GM18858 (cell line): ENCODE results near the gene CST7.

Experiments
- ATAC-seq: cut with Tn5 transposase; IDR thresholded peaks from one replicate; pipeline ENCODE4 v1.9.1; 2021; ENCODE audit not compliant: unreplicated experiment

Gene CST7

DNA sequence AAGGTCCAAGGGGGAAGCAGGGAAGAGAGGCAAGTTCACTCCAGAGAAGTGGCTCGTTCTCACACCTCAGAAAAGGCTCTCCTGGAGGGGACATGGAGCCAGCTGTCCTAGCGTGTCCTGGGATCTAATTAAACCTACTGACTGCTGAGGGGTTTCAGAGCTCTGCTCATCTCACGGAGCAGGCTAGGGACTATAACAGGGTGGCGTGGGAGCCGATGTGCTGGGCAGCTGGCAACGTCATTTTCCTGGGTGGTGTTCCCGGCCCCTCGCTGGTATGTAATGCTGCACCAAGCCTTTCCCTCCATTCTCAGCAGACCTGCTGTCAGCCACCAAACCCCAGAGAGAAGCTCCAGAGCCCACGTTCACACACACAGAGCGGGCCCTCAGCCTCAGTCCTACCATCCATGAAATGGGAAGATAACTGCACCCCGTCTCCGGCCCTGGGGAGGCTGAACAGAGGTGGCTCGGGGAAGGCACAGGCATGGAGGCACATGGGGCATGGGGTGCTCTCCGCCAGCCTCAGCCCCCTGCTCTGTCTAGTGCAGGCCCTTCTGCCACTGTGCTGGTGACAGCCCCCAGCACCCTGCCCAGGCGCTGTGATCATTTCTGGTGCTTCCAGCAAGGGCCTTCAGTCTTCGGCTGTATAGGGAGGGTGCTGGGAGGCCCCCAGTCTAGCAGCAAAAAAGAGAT, 1.9 kb downstream of the CST7 start:
- ATAC-seq: no peak

DNA sequence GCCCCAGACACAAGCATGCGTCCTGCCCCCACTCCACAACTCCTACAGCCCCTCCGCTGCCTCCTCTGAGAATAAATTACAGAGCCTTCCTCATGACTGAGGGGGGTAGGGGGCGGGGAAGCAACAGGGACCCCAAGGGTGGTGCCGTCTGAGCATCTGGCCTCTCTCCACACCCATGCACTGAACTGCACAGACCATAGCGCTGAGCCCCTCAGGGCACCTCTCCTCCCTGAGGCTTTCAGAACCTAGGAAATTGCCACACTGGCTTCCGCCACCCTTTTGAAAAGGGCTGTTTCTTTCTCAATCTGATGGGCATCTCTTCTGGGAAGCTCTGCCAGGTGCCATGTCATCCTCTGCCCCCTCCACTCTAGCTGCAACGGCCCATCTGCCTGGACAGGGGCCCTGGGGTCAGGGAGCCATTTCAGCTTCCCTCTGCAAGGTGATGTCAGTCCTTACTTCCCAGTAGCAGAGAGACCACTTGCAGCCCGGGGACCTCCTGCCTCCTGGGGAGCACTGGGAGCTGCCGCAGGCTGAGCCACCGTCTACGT, 2.5 kb downstream of the CST7 start:
- ATAC-seq: no peak

DNA sequence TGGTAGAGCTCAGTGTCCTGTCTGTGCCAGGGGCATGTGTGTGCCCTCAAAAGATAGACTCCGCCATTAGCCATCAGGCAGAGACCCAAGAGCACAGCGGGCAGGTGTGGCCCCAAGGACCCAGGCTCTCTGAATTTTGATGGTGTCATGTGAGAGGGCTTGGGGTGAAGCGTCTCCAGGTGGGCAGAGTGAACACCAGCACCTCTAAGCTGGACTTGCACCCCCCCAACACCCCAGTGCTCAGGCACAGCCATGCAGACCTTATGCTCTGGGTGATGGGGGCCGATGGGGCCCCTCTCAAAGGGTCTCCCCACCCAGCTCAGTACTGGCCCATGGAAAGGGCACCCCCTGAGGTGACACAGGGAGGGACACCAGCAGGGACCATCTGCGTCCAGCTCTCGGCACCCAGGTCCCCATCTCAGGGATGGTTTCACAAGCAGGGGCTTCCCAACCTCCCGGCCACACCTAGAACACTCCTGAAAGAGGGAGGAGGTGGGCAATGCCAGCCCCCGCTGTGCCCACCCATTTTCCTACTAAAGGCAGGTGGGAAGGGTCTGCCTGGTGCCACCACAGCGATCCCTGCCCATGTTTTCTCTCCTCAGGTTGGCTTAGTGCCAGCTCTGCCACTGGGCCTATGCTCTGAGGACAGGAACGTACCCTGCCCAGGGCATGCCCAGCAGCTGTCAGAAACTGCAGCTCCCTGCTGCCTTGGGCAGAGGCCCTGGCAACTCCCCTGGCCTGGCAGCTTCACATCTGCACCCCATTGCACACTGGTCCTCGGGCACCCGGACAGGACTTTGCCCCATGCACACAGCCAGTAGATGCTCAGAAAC, 3.5 kb downstream of the CST7 start:
- ATAC-seq: no peak

DNA sequence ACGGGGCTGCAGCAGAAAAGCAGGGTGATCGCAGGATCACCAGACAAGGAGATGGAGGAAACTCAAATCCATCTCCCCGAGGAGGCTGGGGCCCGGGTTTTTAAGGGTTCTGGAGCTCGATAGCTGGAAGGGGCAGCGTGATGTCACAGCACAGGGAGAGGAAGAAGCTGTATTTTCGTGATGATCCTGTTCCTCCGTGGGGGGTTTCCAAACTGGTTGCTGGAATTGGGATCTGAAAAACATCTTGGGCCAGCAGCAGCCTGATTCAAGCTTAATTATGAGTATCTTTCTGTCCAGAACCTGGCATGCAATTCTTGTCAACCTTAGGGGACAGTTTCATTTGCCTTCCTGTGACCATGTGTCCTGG, 4.1 kb downstream of the CST7 start:
- ATAC-seq: no peak

DNA sequence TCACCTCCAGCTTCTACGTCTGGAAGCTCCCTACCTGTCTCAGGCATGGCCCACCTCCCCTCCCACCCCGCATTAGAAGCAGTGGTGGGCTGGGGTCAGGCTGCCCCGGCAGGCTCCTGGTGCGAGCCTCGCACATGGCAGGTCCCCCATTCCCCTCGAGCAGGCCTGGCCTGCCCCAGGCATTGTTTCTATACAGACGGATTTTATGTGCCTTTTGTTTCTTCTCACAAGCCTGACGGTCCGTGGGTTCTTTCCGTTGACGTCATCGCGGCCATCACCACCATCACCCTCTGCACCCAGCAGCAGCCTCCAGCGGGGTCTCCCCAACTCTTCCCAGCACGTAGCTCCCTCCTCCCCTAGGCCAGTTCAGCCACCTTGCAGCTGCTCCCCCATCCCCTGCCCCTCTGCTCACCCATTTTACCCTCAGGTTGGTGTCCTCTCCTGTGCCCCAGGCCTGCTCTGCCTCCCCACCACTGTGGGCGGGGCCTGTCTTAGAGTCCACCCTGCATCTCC, 4.6 kb downstream of the CST7 start:
- no peak for ATAC-seq

DNA sequence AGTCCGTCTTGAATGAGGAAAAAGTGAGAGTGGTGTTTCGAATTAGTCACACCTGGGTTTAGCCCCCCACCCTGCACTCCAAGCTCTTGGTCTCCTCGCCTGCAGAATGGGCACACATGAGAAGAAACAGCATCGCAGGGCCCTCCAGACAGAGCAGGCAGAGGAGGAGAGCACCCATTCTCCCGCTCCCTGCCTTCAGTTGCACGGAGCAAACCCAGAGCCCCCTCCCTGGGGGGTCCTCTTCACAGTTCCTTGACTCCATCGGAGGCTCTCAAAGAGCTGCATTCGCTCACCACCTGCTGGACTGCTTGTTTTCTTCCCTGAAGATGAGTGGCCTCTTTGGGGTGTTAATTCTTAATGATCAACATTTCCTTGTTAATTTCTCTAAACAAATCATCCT, 5.1 kb downstream of the CST7 start:
- no peak for ATAC-seq

DNA sequence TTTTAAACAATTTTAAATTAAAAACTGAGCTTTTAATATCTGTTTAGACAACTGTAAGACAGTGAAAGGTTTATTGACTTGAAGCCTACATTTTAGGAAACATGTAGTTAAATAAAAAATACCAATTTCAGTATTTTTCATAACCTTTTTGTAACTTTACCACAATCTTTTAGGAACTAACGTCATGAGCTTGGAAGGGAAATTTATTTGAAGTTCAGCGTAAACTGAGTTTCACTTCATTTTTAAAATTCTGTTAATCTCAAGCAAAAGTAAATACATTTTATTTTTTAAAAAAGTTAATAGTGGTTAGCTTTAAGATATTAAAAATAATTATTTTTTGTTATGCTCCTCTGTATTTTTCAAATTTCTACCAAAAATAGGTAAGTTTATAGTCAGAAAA, 5.5 kb downstream of the CST7 start:
- no peak for ATAC-seq

DNA sequence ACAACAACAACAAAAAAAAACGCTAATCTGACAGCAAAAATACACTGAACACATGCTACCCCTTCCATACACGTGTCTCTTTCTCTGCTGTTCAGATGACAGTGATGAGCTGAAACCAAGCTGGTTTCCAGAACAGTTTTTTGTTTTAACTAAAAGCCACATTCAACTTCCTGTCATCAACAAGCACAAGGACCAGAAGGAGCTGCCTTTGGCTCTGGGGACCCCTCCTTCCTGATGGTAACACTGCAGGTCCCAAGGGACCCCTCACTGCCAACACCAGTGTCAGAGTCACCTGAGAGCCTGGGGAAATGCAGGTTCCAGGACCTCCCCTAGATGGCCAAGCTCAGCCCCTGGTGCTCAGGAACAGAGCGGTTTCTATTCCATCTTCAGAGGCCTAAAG, 6.0 kb downstream of the CST7 start:
- ATAC-seq: peak; percentile 81

DNA sequence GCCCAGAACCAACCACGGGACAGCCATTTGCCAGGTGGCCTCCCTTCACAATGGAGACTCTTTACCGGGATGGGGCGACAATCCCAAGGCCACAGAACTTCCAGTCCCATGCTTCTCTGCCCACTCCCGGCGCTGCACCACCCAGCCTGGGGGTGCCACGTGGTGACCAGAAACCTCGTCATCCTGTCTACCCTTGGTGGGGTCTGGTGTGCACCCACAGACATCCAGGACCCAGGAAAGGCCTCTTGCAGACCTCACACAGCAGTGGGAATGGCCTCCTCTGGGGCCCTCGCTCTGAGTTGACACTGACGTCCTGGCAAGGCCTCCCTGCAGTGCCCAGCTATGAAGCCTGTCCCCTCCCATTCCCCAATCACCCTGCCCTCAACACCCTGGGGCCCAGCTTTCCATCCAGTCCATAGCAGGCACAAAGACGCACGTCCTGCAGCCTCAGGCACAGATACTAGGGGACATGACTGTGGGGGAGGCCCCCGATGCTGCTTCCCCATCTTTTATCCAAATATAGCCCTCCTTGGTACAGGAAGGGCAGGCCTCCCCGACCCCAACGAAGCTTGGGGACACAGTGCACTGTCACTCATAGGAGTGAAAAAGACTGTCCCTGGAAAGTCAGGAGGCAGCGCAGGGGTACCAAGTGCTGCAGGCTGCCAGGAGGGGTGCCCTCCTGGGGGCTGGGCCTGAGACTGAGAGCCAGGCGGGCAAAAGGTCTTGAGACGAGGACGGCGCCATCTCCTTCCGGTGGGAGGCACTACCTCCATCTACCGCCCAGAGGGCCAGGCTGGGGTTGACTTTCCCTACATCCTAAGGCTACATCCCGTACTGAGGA, 7.2 kb downstream of the CST7 start:
- ATAC-seq: no peak

DNA sequence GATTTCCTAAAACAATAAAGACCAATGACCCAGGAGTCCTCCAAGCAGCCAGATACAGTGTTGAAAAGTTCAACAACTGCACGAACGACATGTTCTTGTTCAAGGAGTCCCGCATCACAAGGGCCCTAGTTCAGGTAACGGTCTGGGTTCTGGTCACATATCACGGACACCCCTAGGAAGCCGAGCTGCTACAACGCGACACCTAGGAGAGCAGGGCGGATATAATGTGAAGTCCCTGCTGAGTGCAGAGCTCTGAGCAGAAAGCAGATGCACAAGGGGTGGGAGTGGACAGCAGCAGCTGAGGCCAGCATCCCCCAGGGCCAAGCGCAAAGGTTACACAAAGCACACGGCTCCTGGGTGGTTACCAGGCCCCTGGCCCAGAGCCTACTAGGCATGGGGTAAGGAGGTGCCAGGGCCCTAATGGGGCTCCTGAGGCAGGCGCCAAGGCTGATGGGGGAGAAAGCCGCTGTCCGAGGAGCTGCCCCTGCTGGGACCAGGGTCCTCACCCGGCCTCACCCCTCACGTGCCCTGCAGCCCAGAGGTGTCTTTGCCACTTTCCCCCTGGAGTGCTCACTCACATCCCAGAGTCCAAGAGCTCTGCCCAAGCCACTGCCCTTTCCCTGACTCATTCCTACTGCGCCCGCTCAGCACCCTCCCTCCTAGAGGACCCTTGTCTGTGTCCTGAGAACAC, 8.4 kb downstream of the CST7 start:
- no peak for ATAC-seq

DNA sequence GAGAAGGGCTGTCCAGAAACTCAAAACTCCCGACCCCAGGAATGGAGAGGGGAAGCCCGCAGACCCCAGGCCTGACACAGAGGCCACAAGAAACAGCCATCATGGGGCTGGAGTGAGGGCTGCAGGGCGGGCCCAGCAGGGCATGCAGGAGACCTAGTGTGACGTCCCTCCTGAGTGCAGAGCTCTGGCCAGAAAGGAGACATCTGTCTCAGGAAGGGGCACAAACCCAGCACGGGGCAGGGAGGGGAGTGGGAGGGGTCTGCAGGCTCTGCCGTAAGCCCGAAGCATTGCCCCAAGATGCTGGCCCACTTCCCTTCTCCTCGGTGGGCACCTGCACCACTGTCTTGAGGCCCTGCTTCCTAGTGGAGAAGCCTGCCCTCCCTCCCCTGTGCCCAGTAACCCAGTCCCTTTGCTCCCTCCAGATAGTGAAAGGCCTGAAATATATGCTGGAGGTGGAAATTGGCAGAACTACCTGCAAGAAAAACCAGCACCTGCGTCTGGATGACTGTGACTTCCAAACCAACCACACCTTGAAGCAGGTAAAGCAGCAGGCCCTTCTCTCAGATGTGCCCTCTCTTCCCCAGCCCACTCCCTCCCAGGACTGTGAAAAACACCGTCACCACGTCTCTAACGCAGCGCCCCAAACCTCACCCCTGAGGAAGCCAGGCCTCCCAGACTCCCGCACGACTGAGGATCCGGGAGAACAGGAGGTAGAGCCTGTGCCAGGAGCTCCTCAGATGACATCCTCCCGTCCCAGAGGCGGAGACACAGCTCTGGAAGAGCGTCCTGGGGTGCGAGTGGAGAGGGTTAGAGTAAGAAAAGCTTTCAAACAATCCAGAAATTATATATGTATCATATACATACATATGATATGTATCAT, 9.7 kb downstream of the CST7 start:
- ATAC-seq: no peak

DNA sequence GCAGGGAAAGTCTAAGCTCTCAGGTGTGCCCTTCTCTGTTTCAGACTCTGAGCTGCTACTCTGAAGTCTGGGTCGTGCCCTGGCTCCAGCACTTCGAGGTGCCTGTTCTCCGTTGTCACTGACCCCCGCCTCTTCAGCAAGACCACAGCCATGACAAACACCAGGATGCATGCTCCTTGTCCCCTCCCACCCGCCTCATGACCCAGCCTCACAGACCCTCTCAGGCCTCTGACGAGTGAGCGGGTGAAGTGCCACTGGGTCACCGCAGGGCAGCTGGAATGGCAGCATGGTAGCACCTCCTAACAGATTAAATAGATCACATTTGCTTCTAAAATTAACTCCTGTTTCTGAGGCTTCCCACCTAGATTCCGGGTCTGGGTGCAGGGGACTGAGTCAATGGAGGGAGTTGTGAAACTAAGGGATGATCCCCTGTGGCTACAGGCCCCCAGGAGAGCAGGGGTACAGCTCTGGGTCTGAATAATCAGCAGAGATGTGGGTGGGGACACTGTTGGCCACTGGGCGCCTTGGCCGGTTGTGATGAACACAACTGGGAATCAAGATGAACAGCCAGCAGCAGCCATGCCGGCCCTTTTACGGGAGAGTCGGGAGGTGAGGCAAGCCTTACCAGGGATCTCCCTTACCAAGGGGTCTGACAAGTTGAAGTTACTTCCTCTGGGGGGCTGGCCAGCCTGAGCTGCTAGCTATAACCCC, 10.7 kb downstream of the CST7 start:
- ATAC-seq: no peak

DNA sequence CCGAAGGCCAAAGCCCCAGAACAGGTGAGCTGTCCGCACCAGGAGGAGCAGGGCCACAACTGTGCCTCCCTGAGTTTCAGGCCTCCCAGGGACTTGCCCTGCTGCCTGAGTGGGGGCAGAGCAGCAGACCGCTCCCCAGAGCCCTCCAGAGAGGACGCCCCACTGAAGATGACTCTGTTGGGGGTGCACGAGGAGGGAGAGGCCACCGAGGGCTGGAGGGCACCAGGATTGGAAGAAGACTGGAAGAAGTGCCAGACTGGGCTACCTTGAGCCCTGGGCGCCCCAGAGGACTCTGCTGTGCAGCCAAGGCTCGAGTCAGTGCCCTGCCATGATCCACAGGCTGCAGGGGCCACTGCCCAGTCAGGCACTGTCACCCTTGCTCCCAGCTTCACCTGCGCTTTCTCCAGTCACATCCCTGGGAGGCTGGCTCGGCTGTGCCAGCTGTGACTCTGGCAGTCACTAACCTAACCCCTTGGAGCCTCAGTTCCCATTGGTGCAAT, 11.3 kb downstream of the CST7 start:
- no peak for ATAC-seq

DNA sequence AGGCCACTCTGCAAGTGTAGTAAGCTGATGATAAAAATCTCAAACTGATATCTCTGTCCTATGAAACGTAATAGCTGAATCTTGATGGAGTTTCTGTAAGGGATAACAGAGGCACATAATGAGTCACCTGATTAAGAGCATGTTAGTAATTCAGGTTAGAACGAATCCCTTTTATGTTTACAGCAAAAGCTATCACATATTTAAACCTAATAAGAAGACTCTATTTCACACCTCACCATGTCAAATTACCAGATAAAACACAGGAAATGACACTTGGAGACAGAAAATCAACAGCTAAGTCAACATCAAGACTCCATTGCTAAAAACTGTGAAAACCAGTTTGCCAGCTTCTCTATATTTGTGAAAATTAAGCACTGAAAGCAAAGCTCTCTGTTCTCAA, 11.8 kb downstream of the CST7 start:
- no peak for ATAC-seq

DNA sequence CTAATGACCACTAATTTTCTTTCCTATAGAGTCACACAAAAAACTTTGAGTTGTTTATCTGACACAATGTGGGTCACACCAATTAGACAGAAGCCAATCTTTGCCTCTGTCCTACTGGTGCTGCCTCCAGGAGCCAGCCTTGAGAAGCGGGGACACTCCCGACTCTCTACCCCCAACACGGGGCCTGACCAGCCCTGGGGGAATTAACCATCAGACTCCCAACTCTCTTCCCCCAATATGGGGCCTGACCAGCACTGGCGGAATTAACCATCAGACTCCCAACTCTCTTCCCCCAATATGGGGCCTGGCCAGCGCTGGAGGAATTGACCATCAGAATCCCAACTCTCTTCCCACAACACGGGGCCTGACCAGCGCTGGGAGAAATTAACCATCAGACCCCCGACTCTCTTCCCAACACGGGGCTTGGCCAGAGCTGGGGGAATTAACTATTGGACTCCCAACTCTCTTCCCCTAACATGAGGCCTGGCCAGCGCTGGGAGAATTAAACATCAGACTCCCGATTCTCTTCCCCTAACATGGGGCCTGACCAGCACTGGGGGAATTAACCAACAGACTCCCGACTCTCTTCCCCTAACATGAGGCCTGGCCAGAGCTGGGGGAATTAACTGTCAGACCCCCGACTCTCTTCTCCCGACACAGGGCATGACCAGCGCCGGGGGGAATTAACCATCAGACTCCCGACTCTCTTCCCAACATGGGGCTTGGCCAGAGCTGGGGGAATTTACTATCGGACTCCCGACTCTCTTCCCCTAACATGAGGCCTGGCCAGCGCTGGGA, 12.5 kb downstream of the CST7 start:
- ATAC-seq: no peak

DNA sequence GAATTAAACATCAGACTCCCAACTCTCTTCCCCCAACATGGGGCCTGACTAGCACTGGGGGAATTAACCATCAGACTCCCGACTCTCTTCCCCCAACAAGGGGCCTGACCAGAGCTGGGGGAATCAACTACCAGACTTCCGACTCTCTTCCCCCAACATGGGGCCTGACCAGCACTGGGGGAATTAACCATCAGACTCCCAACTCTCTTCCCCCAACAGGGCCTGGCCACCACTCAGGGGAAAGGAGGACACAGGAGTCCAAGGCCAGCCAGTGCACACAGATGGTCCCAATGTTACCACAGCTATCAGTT, 13.1 kb downstream of the CST7 start:
- ATAC-seq: no peak

DNA sequence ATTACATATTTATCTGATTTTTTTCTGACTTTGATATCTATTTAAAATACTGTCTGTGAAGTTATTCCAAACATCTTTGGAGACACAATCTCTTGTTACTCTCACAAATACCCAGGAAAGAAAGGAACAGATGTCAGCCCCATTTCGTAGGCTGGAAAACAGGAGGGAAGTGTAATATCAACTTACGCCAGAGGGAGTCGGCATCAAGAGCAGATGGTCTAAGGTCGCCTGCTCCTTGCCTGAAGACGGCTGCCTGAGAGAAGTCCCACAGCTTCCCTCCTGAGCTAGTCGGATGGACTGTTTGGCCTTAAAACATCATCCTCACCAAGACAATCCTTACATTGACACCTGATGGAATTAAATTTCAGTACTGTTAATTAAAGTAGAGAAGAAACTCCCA, 13.4 kb downstream of the CST7 start:
- ATAC-seq: no peak
